OCI-LY7 (cell line): Measurements from ENCODE around the gene FCSK. TPM values are rescaled to one million over a fixed set of nuclear protein-coding genes. Genes with fewer than 3 reads are reported as not detected.
"Not testable (repeated sequence)": the region's sequence is repeated elsewhere in the genome, so short reads cannot be mapped to it uniquely, and the experiment has no call there.

Source experiments
- BruUV-seq: library from RNA; stranded (reverse); fragments of 400-500 nt; replicated peaks from 2 replicates; lab custom pipeline; 2021; lab: Mats Ljungman, UMichigan
- CTCF ChIA-PET: fragments of 300-600 bp; sonication (Branson Sonifier 250); formaldehyde crosslinking; loops from one replicate; lab custom pipeline; 2022; ENCODE audit warnings: antibody characterized with exemption; ENCODE audit not compliant: unreplicated experiment; lab: Charles Lee
- POLR2A ChIA-PET: fragments of 300-600 bp; sonication (Branson Sonifier 250); formaldehyde crosslinking; loops from one replicate; lab custom pipeline; 2022; ENCODE audit warnings: antibody characterized with exemption; lab: Charles Lee
- DNase-seq: peaks from one replicate; pipeline ENCODE4 v3.0.0-alpha.2; 2015; ENCODE audit warnings: low spot score
- H2AFZ ChIP-seq: fragments of 200-600 bp; sonication (generic), shearing (Covaris generic); 2 replicates; pipeline ENCODE4 v1.6.1; 2014; ENCODE audit warnings: mild to moderate bottlenecking, antibody characterized with exemption, low read length, moderate library complexity
- H3K27ac ChIP-seq: fragments of 200-600 bp; sonication (generic); 2 replicates; pipeline ENCODE4 v1.5.1; 2014; ENCODE audit warnings: mixed run types, low read depth, mild to moderate bottlenecking, moderate library complexity, low read length, inconsistent platforms; ENCODE audit not compliant: poor library complexity, severe bottlenecking
- H3K36me3 ChIP-seq: fragments of 200-600 bp; sonication (generic); 2 replicates; pipeline ENCODE4 v1.6.1; 2014; ENCODE audit warnings: mild to moderate bottlenecking, antibody characterized with exemption, low read length, moderate library complexity, mixed read lengths; ENCODE audit not compliant: insufficient read depth
- H3K4me1 ChIP-seq: fragments of 200-600 bp; sonication (generic); 2 replicates; pipeline ENCODE4 v1.5.1; 2014; ENCODE audit warnings: mild to moderate bottlenecking, low read length; ENCODE audit not compliant: insufficient read depth, poor library complexity, severe bottlenecking
- H3K4me2 ChIP-seq: fragments of 200-600 bp; sonication (generic); 2 replicates; pipeline ENCODE4 v1.6.1; 2014; ENCODE audit warnings: mild to moderate bottlenecking, low read length
- H3K4me3 ChIP-seq: fragments of 200-600 bp; sonication (generic); 2 replicates; pipeline ENCODE4 v1.5.1; 2014; ENCODE audit warnings: mild to moderate bottlenecking, low read depth, low read length; ENCODE audit not compliant: poor library complexity, severe bottlenecking
- H3K79me2 ChIP-seq: fragments of 200-600 bp; sonication (generic); 2 replicates; pipeline ENCODE4 v1.6.1; 2016; ENCODE audit warnings: low read depth, mild to moderate bottlenecking, low read length, moderate library complexity, mixed read lengths; ENCODE audit not compliant: insufficient read depth
- H3K9me2 ChIP-seq: fragments of 200-600 bp; sonication (generic); 2 replicates; pipeline ENCODE4 v1.6.1; 2016; ENCODE audit warnings: mild to moderate bottlenecking, low read length, mixed read lengths; ENCODE audit not compliant: insufficient read depth
- H3K9me3 ChIP-seq: fragments of 200-600 bp; sonication (generic); 2 replicates; pipeline ENCODE4 v1.6.1; 2014; ENCODE audit warnings: mild to moderate bottlenecking, mixed run types, low read length, mixed read lengths
- H4K20me1 ChIP-seq: fragments of 200-600 bp; sonication (generic); 2 replicates; pipeline ENCODE4 v1.6.1; 2014; ENCODE audit warnings: mild to moderate bottlenecking, antibody characterized with exemption, low read length, moderate library complexity, mixed read lengths; ENCODE audit not compliant: insufficient read depth
- EZH2phosphoT487 ChIP-seq: fragments of 200-600 bp; sonication (generic); IDR thresholded peaks from 2 replicates; pipeline ENCODE4 v1.6.1; 2018; ENCODE audit warnings: low read depth, borderline replicate concordance, mild to moderate bottlenecking, mixed run types, antibody characterized with exemption, low read length, moderate library complexity, mixed read lengths
- intact Hi-C: fragments of 100-400 bp; cut with micrococcal nuclease; formaldehyde crosslinking; loops from one replicate; pipeline ENCODE4 v1.10.0; 2022; ENCODE audit not compliant: unreplicated experiment
- total RNA-seq, 2 experiments: library from RNA; depleted of rRNA in 1 of 2; stranded (reverse); fragments of >200 nt in 1 of 2; shearing (Covaris generic) in 1 of 2; gene quantifications; 2 replicates each; pipeline ENCODE4 v1.2.3, GENCODE V29; 2014 to 2022
- TF ChIP-seq, protein P1 (sequence below): fragments of 200-600 bp; sonication (generic); conservative IDR thresholded peaks from 2 replicates; pipeline ENCODE4 v1.5.1; 2014; ENCODE audit warnings: mild to moderate bottlenecking, antibody characterized with exemption, low read length, moderate library complexity, mixed read lengths

FCSK gene
- total RNA-seq, 2 experiments from 2014 or later: 6.8 to 14.3 TPM

DNA sequence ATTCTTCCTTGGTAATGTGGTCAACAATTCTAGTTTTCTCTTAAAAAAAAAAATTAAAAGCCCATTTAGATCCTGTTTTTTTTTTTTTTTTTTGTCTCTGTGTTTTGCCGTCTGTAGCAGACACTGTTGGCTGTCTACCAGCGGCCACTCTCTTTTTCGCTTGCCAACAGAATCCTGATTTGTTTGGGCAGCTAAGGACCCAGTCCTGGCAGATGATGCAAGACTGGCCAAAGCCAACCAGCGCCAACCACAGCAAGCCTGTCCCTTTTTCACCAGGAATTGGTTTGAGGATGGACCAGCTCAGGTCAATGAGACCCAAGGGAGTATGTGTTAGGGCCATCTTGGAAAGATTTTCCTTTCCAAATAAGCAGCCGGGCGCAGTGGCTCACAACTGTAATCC, 43.7 kb upstream of the FCSK start:
- no peaks in the 10 kb centered on the region for H3K9me3 ChIP-seq
- TF ChIP-seq, protein P1, sequence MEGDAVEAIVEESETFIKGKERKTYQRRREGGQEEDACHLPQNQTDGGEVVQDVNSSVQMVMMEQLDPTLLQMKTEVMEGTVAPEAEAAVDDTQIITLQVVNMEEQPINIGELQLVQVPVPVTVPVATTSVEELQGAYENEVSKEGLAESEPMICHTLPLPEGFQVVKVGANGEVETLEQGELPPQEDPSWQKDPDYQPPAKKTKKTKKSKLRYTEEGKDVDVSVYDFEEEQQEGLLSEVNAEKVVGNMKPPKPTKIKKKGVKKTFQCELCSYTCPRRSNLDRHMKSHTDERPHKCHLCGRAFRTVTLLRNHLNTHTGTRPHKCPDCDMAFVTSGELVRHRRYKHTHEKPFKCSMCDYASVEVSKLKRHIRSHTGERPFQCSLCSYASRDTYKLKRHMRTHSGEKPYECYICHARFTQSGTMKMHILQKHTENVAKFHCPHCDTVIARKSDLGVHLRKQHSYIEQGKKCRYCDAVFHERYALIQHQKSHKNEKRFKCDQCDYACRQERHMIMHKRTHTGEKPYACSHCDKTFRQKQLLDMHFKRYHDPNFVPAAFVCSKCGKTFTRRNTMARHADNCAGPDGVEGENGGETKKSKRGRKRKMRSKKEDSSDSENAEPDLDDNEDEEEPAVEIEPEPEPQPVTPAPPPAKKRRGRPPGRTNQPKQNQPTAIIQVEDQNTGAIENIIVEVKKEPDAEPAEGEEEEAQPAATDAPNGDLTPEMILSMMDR: no peak
- no peak for TF ChIP-seq EZH2phosphoT487
- H2AFZ ChIP-seq: no peak overlapping the region
- peak overlapping the region; percentile 17 for H3K27ac ChIP-seq
- H3K36me3 ChIP-seq: peaks cover 26% of the 10 kb centered on the region
- ChIA-PET CTCF (interaction anchor here (0.6 to 1.3 kb wide), 2 partner anchors 9 to 64 kb away, joined by 3 to 4 read pairs; no protein-coding TSS in a partner anchor), POLR2A (interaction anchor here (0.6 to 1.3 kb wide), 4 partner anchors 12 to 29 kb away, joined by 3 to 5 read pairs (median 4); no protein-coding TSS in a partner anchor)
- intact Hi-C loops: no loop called here
- DNase-seq: no peak
- no peaks in the 10 kb centered on the region for H4K20me1 ChIP-seq
- H3K4me1 ChIP-seq: peaks cover 38% of the 10 kb centered on the region
- no TSS peak for BruUV-seq
- H3K4me2 ChIP-seq: no peak overlapping the region
- H3K79me2 ChIP-seq: peaks cover 44% of the 10 kb centered on the region; the same call in 1 of the 2 replicates
- no peak overlapping the region for H3K4me3 ChIP-seq
- no peaks in the 10 kb centered on the region for H3K9me2 ChIP-seq

DNA sequence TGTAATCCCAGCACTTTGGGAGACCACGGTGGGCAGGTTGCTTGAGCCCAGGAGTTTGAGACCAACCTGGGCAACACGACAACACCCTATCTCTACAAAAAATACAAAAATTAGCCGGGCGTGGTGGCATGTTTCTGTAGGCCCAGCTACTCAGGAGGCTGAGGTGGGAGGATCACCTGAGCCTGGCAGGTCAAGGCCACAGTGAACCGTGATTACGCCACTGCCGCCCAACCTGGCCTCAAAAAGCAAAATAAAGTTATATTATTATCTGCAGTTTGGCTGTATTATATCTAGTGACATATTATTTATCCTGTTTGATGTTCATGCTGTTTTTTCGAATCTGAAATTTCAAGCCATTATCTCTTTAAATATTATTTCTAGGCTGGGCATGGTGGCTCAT, 42.0 kb upstream of the FCSK start:
- no peak for TF ChIP-seq EZH2phosphoT487
- TF ChIP-seq, protein P1: no peak
- Histone ChIP-seq H4K20me1 (no peaks in the 10 kb centered on the region), H3K9me3 (no peaks in the 10 kb centered on the region), H3K79me2 (peaks cover 45% of the 10 kb centered on the region; the same call in 1 of the 2 replicates), H3K27ac (no peak overlapping the region), H3K9me2 (no peaks in the 10 kb centered on the region), H2AFZ (no peak overlapping the region), H3K36me3 (peaks cover 35% of the 10 kb centered on the region), H3K4me1 (peaks cover 36% of the 10 kb centered on the region), H3K4me2 (no peak overlapping the region), H3K4me3 (no peak overlapping the region)
- no peak for DNase-seq
- intact Hi-C loops: no loop called here
- BruUV-seq: no TSS peak
- POLR2A ChIA-PET: interaction anchor here (0.7 to 1.3 kb wide), 2 partner anchors 16 to 79 kb away, joined by 3 to 4 read pairs; no protein-coding TSS in a partner anchor
- CTCF ChIA-PET: no interaction called here

DNA sequence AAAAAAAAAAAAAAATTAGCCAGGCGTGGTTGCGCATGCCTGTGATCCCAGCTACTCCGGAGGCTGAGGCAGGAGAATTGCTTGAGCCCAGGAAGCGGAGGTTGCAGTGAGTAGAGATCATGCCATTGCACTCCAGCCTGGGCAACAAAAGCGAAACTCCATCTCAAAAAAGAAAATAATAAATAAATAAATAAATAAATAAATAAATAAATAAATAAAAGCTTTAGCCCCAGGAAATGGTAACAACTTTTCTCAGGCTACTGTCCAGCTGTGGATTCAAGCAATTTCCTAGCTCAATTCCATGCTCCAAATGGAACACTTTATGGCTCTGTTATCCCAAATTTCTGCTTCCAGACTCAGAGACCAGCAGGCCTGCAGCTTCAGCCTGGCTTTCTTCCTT, 40.8 kb upstream of the FCSK start:
- Histone ChIP-seq H3K4me1 (peaks cover 36% of the 10 kb centered on the region), H3K36me3 (peaks cover 42% of the 10 kb centered on the region), H3K79me2 (peaks cover 44% of the 10 kb centered on the region; the same call in 1 of the 2 replicates)
- H3K4me3 ChIP-seq, BruUV-seq, H4K20me1 ChIP-seq, H3K9me3 ChIP-seq, H3K9me2 ChIP-seq, H2AFZ ChIP-seq, H3K27ac ChIP-seq, intact Hi-C loops, H3K4me2 ChIP-seq, DNase-seq: not testable (repeated sequence)
- ChIA-PET CTCF (interaction anchor here (0.6 kb wide), 1 partner anchor 19 kb away, joined by 3 read pairs; no protein-coding TSS in a partner anchor), POLR2A (interaction anchor here (0.6 to 1.2 kb wide), 5 partner anchors 14 to 1070 kb away, joined by 3 to 5 read pairs (median 4); no protein-coding TSS in a partner anchor)
